ENCODE data around the gene PPA2.

GRCh38 chr4:105351861-105352260, 122.0 kb downstream of the PPA2 start:
- no peak for TF ChIP-seq EZH2 (IDR thresholded peaks at IDR 0.05; ENCODE audit: borderline replicate concordance, insufficient read depth, low read depth, low read length, poor library complexity, severe bottlenecking)
- no peak for TF ChIP-seq CTCF (IDR thresholded peaks at IDR 0.05)

Data from B cell (primary cell).